WTC11 (cell line): ENCODE data around the gene KIF20B. TPM values are rescaled to one million over a fixed set of nuclear protein-coding genes. Genes with fewer than 3 reads are reported as not detected.

ENCODE experiments used
- ATAC-seq: fragments of 200-7000 bp; cut with Tn5 transposase; 2 replicates; pipeline ENCODE4 v1.10.0; 2021; ENCODE audit warnings: mild to moderate bottlenecking, moderate library complexity
- CTCF ChIA-PET: fragments of 300-600 bp; sonication (Branson Sonifier 250); formaldehyde crosslinking; loops from one replicate; lab custom pipeline; 2021; ENCODE audit warnings: antibody characterized with exemption; lab: Charles Lee
- POLR2A ChIA-PET: fragments of 350-600 bp; sonication (Branson Sonifier 250); formaldehyde crosslinking; loops from one replicate; lab custom pipeline; 2021; ENCODE audit warnings: antibody characterized with exemption; lab: Charles Lee
- DNase-seq: peaks from one replicate; pipeline ENCODE4 v3.0.0; 2021; ENCODE audit warnings: low spot score
- H3K27ac Mint-ChIP-seq: 2 replicates; pipeline ENCODE4 v1.8.0; 2021; ENCODE audit warnings: mixed read lengths
- H3K27me3 Mint-ChIP-seq: 2 replicates; pipeline ENCODE4 v1.8.0; 2021; ENCODE audit warnings: low read depth, mild to moderate bottlenecking, moderate library complexity, mixed read lengths
- H3K36me3 Mint-ChIP-seq: 2 replicates; pipeline ENCODE4 v1.8.0; 2021; ENCODE audit warnings: mixed read lengths
- H3K4me1 Mint-ChIP-seq: 2 replicates; pipeline ENCODE4 v1.8.0; 2022; ENCODE audit warnings: mixed read lengths
- H3K4me3 Mint-ChIP-seq: 2 replicates; pipeline ENCODE4 v1.8.0; 2021; ENCODE audit warnings: mild to moderate bottlenecking, moderate library complexity, mixed read lengths
- H3K9me3 Mint-ChIP-seq: 2 replicates; pipeline ENCODE4 v1.8.0; 2021; ENCODE audit warnings: mixed read lengths
- AR ChIP-seq: fragments of 250-450 bp; sonication (Bioruptor Pico); IDR thresholded peaks from 2 replicates; pipeline ENCODE4 v1.9.0; 2021; ENCODE audit warnings: mild to moderate bottlenecking
- CREB1 ChIP-seq: sonication (generic); formaldehyde crosslinking; IDR thresholded peaks from 2 replicates; pipeline ENCODE4 v1.8.0; 2023; ENCODE audit warnings: mild to moderate bottlenecking, missing genetic modification reagents
- ERG ChIP-seq: fragments of 250-450 bp; sonication (Bioruptor Pico); IDR thresholded peaks from 2 replicates; pipeline ENCODE4 v1.8.0; 2021; ENCODE audit warnings: mild to moderate bottlenecking
- FOXJ3 ChIP-seq: sonication (generic); formaldehyde crosslinking; IDR thresholded peaks from 2 replicates; pipeline ENCODE4 v1.9.0; 2021; ENCODE audit warnings: missing genetic modification reagents, mild to moderate bottlenecking, borderline replicate concordance
- JAZF1 ChIP-seq: fragments of 250-450 bp; sonication (Bioruptor Pico); IDR thresholded peaks from 2 replicates; pipeline ENCODE4 v1.9.0; 2021; ENCODE audit warnings: moderate library complexity, mild to moderate bottlenecking, inconsistent platforms
- KAT7 ChIP-seq: sonication (generic); formaldehyde crosslinking; IDR thresholded peaks from 2 replicates; pipeline ENCODE4 v1.8.1; 2023; ENCODE audit warnings: missing genetic modification reagents, mild to moderate bottlenecking, borderline replicate concordance
- MXD4 ChIP-seq: fragments of 250-450 bp; sonication (Bioruptor Pico); IDR thresholded peaks from 2 replicates; pipeline ENCODE4 v1.8.0; 2021; ENCODE audit warnings: mild to moderate bottlenecking, moderate library complexity, borderline replicate concordance
- NFATC4 ChIP-seq: fragments of 250-450 bp; sonication (Bioruptor Pico); IDR thresholded peaks from 2 replicates; pipeline ENCODE4 v1.9.0; 2021; ENCODE audit warnings: mild to moderate bottlenecking
- NFYB ChIP-seq: sonication (generic); formaldehyde crosslinking; conservative IDR thresholded peaks from 2 replicates; pipeline ENCODE4 v1.8.0; 2022; ENCODE audit warnings: low read depth, missing genetic modification reagents
- RORB ChIP-seq: fragments of 250-450 bp; sonication (Bioruptor Pico); IDR thresholded peaks from 2 replicates; pipeline ENCODE4 v1.9.0; 2021; ENCODE audit warnings: mild to moderate bottlenecking
- SMAD4 ChIP-seq: sonication (generic); formaldehyde crosslinking; IDR thresholded peaks from 2 replicates; pipeline ENCODE4 v1.8.0; 2022; ENCODE audit warnings: mild to moderate bottlenecking, missing genetic modification reagents
- SP1 ChIP-seq: sonication (generic); formaldehyde crosslinking; conservative IDR thresholded peaks from 2 replicates; pipeline ENCODE4 v1.8.1; 2022; ENCODE audit warnings: missing genetic modification reagents
- USF1 ChIP-seq: sonication (generic); formaldehyde crosslinking; IDR thresholded peaks from 2 replicates; pipeline ENCODE4 v1.8.0; 2022; ENCODE audit warnings: mild to moderate bottlenecking, missing genetic modification reagents
- USF2 ChIP-seq: sonication (generic); formaldehyde crosslinking; IDR thresholded peaks from 2 replicates; pipeline ENCODE4 v1.8.1; 2023; ENCODE audit warnings: mild to moderate bottlenecking, missing genetic modification reagents, moderate library complexity
- ZBTB21 ChIP-seq: sonication (generic); formaldehyde crosslinking; IDR thresholded peaks from 2 replicates; pipeline ENCODE4 v1.8.1; 2023; ENCODE audit warnings: mild to moderate bottlenecking, missing genetic modification reagents, borderline replicate concordance
- ZNF281 ChIP-seq: sonication (generic); formaldehyde crosslinking; IDR thresholded peaks from 2 replicates; pipeline ENCODE4 v1.8.0; 2023; ENCODE audit warnings: mild to moderate bottlenecking, missing genetic modification reagents
- ZNF532 ChIP-seq: fragments of 250-450 bp; sonication (Bioruptor Pico); IDR thresholded peaks from 2 replicates; pipeline ENCODE4 v1.9.0; 2021; ENCODE audit warnings: mild to moderate bottlenecking, borderline replicate concordance
- ZNF671 ChIP-seq: fragments of 250-450 bp; sonication (Bioruptor Pico); IDR thresholded peaks from 2 replicates; pipeline ENCODE4 v1.8.0; 2021; ENCODE audit warnings: mild to moderate bottlenecking
- total RNA-seq: library from RNA; stranded (reverse); gene quantifications from 3 replicates; pipeline ENCODE4 v1.2.3, GENCODE V29; 2021

The KIF20B gene
- total RNA-seq, 1 experiment from 2014 or later: 70.2 TPM

GRCh38 chr10:89783406-89783805 lies 82.0 kb downstream of the KIF20B start:
- Mint-ChIP-seq H3K4me3 (no peak overlapping the region), H3K27ac (0 out of 2 replicates have a peak overlapping the region, but pooled peaks have one; percentile 21), H3K9me3 (peaks cover 7% of the 10 kb centered on the region), H3K4me1 (peaks cover 34% of the 10 kb centered on the region), H3K27me3 (no peaks in the 10 kb centered on the region), H3K36me3 (peaks cover 4% of the 10 kb centered on the region)
- DNase-seq (no peak), ATAC-seq (no peak)
- POLR2A ChIA-PET: no interaction called here
- CTCF ChIA-PET: no interaction called here
- no peak for TF ChIP-seq ZBTB21
- TF ChIP-seq NFYB (CRISPR knock-in tag): no peak
- TF ChIP-seq USF2 (CRISPR knock-in tag): no peak
- no peak for TF ChIP-seq SMAD4
- no peak for TF ChIP-seq KAT7 (CRISPR knock-in tag)
- TF ChIP-seq ZNF671 (CRISPR knock-in tag): no peak
- no peak for TF ChIP-seq USF1 (CRISPR knock-in tag)
- TF ChIP-seq SP1 (CRISPR knock-in tag): no peak
- no peak for TF ChIP-seq JAZF1 (CRISPR knock-in tag)
- TF ChIP-seq FOXJ3 (CRISPR knock-in tag): no peak
- TF ChIP-seq ZNF532 (CRISPR knock-in tag): no peak

- TF ChIP-seq NFYB (CRISPR knock-in tag) (peak; percentile 69), NFATC4 (no peak), ZNF281 (no peak)
- no peak overlapping the region for H3K27ac Mint-ChIP-seq
- H3K4me1 Mint-ChIP-seq: peaks cover 34% of the 10 kb centered on the region
- ChIA-PET CTCF (no interaction called here), POLR2A (no interaction called here)
- DNase-seq (no peak), ATAC-seq (peak; percentile 66)
- H3K36me3 Mint-ChIP-seq: peaks cover 3% of the 10 kb centered on the region
- H3K4me3 Mint-ChIP-seq: no peak overlapping the region
- peaks cover 13% of the 10 kb centered on the region for H3K9me3 Mint-ChIP-seq
- no peaks in the 10 kb centered on the region for H3K27me3 Mint-ChIP-seq
These were observed 83.7 kb downstream of the KIF20B start for GRCh38 chr10:89785095-89785494.

- no peak overlapping the region for H3K27ac Mint-ChIP-seq
- no peaks in the 10 kb centered on the region for H3K27me3 Mint-ChIP-seq
- peaks cover 13% of the 10 kb centered on the region for H3K9me3 Mint-ChIP-seq
- no peak for DNase-seq
- ChIA-PET CTCF (interaction anchor here (2.1 kb wide), 1 partner anchor 64 kb away, joined by 4 read pairs; no protein-coding TSS in a partner anchor), POLR2A (no interaction called here)
- no peak; the same call in 1 of the 2 replicates for ATAC-seq
- no peak overlapping the region for H3K4me3 Mint-ChIP-seq
- peaks cover 18% of the 10 kb centered on the region for H3K4me1 Mint-ChIP-seq
- peaks cover 3% of the 10 kb centered on the region for H3K36me3 Mint-ChIP-seq
- TF ChIP-seq CREB1 (no peak), ERG (CRISPR knock-in tag) (no peak), RORB (CRISPR knock-in tag) (no peak), MXD4 (no peak), KAT7 (CRISPR knock-in tag) (no peak), NFYB (CRISPR knock-in tag) (no peak), AR (CRISPR knock-in tag) (no peak)
These were observed 87.9 kb downstream of the KIF20B start for GRCh38 chr10:89789188-89789877.
